Amygdala (tissue), 56 donors: ENCODE results near the gene UBE2D2.
A peak's percentile ranks its signal among the peaks of the same experiment; 100 is the strongest.
"Not testable (repeated sequence)": the region's sequence is repeated elsewhere in the genome, so short reads cannot be mapped to it uniquely, and the experiment has no call there.

ENCODE experiments used
- DNase-seq, 56 donors: peaks; one replicate each; lab custom pipeline; 2025; lab: John Stamatoyannopoulos, UW

The UBE2D2 gene

DNA sequence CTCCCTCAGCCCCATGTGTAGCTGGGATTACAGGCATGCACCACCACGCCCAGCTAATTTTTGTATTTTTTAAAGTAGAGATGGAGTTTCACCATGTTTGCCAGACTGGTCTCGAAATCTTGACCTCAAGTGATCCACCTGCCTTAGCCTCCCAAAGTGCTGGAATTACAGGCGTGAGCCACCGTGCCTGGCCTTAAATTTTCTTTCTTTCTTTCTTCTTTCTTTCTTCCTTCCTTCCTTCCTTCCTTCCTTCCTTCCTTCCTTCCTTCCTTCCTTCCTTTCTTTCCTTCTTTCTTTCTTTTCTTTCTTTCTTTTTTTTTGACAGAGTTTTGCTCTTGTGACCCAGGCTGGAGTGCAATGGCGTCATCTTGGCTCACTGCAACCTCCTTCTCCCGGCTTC lies 14.5 kb upstream of the UBE2D2 start:
- DNase-seq: not testable (repeated sequence)

DNA sequence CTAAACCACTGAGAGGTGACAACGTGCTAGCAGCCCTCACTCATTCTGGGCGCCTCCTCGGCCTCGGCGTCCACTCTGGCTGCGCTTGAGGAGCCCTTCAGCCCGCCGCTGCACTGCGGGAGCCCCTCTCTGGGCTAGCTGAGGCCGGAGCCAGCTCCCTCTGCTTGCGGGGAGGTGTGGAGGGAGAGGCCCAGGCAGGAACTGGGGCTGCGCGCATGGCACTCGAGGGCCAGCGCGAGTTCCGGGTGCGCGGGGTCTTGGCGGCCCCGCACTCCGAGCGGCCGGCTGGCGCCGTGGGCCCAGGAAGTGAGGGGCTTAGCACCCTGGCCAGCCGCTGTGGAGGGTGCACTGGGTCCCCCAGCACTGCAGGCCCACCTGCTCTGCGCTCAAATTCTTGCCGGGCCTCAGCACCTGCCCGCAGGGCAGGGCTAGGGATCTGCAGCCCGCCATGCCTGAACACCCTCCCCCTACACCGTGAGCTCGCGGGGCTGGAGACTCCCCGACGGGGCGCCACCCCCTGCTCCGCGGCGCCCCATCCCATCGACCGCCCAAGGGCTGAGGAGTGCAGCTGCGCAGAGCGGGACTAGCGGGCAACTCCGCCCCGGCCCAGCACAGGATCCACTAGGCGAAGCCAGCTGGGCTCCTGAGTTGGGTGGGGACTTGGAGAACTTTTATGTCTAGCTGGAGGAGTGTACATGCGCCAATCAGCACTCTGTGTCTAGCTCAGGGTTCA lies 11.8 kb upstream of the UBE2D2 start:
- no peak for DNase-seq

DNA sequence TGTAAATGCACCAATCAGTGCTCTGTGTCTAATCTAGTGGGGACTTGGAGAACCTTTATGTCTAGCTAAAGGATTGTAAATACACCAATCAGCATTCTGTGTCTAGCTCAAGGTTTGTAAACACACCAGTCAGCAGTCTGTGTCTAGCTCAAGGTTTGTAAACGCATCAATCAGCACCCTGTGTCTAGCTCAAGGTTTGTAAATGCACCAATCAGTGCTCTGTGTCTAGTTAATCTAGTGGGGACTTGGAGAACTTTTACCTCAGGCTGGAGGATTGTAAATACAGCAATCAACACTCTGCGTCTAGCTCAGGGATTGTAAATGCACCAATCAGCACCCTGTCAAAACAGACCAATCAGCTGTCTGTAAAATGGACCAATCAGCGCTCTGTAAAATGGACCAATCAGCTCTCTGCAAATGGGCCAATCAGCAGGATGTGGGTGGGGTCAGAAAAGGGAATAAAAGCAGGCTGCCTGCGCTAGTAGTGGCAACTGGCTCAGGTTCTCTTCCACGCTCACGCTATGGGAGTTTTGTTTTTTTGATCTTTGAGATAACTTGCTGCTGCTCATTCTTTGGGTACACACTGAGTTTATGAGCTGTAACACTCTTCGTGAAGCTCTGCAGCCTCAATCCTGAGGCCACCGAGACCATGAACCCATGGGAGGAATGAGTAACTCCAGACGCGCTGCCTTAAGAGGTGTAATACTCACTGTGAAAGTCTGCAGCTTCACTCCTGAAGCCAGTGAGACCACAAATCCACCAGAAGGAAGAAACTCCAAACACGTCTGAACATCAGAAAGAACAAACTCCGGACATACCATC lies 10.9 kb upstream of the UBE2D2 start:
- not testable (repeated sequence) for DNase-seq

DNA sequence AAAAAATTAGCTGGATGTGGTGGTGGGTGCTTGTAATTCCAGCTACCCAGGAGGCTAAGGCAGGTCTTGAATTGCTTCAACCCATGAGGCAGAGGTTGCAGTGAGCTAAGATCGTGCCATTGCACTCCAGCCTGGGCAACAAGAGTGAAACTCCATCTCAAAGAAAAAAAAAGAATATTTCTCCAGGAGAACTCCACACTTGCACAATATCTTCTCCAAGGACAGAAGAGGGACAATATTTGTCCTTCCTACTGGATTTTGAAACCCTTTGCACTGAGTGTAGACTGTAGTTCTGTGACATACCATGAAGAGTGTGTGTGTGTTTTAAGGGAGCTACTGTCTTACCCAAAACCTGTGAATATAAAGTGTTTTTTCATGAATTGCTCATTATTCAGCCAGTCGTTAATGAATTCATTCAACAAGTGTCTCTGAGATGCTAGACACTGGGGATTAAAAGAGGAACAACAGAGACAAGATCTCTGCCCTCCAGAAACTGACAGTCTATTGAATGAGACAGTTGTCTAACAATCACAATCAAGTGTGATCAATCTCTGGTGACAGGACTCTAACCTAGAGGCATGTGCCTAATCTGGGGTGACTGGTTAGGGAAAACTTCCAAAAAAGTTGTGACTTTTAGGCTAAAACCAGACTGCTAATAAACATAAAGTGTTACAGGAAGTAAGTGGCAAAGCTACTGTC lies 9.8 kb upstream of the UBE2D2 start:
- DNase-seq: no peak

DNA sequence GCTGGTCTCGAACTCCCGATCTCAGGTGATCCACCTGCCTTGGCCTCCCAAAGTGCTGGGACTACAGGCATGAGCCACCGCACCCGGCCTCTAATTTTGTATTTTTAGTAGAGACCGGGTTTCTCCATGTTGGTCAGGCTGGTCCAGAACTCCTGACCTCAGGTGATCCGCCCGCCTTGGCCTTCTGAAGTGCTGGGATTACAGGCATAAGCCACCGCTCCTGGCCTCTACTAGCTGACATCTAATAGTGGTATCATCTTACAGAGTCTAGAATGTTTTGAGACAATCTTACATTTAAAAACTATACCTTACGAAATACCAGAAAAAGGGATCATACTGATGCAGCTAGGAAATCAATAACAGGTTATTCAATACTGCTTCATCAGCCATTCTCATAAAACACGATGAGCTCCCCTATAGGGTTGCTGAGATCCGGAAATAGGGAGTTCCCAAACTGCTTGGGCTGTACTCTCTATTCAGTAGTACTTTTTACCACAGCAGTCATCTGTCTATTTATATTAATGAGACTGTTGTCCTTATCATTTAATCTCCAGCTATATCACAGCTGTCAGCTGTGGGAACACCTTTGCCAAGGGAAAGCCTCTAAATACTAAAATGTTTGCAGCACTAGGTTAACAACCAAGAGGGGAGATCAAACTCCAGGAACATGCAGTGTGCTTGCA lies 8.1 kb upstream of the UBE2D2 start:
- DNase-seq: no peak

DNA sequence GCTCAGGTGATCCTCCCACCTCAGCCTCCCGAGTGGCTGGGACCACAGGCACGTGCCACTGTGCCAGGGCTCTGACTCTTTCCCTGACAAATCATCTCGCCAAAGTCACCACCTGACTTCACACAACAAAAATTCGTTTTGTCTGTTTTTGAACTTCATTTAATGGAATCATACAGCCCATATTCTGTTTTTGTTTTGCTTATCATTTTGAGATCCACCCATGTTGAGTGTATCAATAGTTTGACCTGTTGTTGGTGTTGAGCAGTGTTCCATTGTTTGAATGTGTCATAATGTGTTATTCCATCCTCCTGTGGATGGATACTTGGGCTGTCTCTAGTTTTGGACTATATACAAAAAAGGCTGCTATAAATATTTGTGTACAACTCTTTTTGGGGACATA lies 6.9 kb upstream of the UBE2D2 start:
- DNase-seq: no peak

DNA sequence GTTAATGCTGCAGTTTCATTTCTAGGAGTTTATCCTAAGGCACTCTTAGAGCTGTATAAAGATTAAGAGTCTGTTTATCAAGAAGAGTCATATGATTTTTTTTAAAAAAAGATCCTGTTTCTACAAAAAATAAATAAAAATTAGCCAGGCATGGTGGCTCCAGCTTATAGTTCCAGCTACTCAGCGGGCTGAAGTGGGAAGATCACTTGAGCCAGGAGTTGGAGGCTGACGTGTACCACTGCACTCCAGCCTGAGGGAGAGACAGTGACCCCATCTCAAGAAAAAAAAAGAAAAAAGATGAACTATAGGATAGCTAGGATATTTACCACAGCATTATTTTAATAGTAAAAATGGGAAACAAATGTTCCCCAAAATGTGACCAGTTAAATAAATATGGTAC lies 3.3 kb upstream of the UBE2D2 start:
- no peak for DNase-seq

DNA sequence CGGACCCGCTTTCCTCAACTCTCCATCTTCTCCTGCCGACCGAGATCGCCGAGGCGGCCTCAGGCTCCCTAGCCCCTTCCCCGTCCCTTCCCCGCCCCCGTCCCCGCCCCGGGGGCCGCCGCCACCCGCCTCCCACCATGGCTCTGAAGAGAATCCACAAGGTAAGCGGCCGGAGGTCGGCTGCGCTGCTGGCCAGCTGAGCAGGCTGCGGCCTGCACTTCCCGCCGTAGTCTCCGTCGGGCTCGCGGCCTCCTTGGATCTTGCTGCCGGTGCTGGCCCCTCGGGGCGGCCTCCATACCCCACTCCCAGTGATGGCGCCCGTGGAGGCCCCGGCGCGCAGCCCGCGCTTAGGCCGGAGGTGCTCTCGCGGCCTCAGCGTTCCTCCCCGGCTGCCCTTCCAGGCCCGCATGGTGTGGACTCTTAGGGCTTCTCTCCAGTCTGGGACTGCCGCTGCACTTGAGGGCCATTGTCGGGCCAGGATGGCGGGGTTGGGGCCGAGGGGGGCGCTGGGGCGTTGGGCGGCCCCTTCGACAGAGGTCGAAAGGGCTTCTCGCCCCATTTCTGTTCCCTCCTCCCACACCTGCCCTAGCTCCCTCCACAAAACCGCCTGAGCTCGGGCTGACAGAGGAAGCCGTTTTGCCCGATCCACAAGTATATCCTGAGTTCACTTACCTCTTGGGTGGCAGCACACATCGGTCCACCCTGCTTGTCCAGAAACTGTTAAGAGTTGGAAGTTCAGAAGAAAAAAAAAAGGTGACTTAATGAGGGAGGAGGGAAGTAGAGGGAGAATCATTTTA lies 714 bp downstream of the UBE2D2 start:
- DNase-seq: peak in 33 of 56 donors; percentile 23 to 79 (median 52)

DNA sequence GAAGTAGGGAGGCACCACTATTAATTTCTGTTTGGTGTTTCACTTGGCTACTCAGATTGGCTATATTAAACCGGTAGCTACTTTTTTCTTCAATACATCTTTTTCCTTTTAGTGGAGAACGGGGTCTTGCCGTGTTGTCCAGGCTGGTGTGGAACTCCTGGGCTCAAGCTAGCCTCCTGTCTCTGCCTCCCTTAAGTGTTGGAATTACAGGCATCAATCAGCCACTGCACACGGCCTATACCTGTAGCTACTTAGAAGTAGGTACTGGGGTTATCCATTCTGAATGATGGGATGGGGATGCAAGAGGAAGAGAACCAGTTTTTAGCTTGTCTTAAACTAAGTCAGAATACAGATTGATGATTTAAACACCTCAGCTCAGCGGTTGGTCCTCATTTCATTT lies 1.7 kb downstream of the UBE2D2 start:
- no peak for DNase-seq

DNA sequence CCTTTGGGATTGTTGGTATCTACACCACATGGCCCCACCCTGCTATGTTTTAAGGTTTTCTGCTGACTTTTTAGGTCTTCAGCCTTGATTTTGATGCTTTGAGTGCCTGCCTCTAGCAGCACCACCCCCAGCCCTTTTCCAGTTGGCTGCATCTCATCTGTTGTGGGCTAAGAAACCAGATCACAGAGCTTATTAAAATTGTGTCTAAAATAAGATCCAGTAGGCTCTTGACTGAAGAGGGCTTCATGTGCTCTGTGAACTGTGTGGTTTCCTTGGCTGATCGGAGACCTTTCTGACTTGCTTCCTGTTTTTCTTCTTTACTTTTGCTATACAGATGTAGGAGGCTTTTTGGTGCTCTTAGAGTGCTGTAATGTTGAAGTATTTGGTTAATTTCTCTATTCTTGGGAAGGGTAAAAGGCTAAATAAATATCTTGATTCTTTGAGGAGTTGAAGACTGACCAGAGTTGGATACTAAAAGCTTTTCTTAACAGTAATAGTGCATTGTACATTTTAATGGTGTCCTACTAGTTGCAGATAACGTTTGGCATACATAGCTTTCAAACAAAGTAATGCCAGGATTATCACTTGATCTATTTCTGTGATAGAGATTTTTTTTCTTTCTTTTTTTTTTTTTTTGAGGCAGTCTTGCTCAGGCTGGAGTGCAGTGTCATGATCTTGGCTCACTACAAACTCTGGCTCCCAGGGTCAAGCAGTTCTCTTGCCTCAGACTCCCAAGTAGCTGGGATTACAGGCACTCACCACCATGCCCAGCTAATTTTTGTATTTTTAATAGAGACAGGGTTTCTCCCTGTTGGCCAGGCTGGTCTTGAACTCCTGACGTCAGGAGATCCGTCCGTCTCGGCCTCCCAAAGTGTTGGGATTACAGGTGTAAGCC lies 4.5 kb downstream of the UBE2D2 start:
- DNase-seq: no peak

DNA sequence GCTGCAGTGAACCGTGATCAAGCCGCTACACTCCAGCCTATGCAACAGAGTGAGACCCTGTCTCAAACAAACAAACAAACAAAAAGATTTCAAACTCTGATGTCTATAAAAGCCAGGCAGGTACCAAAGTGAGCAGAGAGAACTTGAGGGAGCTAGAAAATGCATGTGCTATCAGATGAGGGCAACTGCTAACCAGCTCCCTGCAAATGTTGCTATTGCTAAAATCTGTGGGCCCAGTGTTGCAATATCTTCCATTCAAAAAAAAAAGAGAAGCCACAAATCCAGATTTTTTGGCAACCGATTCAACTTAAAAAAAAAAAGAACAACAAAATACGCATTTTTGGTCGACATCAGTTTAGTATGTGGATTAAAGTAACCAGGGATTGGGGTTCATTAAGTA lies 5.5 kb downstream of the UBE2D2 start:
- no peak for DNase-seq

DNA sequence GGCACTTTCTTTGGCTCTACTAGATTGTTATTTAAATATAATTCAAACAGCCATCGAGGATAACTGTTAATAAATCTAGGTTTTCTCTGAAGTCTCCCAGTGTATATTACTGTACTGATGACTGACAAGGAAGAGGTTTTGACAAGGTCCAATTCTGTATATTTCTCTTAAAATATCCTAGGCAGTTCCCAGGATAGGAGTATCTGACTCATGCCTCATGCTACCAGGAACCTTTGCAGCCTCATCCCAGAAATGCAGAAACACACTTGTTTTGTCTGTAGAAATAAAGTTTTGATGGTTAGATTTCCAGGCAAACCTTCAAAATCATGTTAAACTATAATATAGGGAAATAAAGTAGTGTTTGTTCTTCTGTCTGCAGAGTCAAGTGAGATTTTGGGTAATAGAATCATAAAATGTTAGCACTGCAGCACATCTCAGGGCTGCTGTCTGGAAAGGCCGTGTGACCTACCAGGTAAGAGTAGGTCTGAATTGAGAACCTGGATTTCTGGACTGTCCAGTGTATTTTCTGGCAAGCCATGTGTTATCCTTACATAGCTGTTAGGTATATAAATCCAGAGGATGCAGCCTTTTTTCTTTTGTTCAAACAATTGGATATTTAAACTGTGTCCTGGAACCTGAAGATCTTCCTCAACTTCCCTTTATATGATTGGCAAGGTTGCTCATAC lies 8.3 kb downstream of the UBE2D2 start:
- no peak for DNase-seq

DNA sequence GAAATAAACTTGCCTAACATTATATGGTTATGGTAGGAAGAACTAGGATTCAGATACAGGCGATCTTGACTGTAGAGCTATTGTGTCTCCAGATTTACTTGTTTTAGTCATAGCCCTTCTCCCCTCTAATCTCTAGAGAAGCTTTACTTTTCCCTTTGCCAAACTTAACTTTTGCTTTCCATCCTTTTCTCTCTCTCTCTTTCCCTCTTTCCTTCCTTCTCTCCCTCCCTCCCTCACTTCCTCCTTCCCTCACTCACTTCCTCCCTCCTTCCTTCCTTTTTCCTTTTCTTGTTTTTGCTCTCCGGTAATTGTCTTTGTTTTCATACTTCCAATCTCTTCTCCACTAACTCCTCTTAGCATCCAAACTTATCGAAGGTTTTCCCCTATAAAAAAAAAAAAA lies 10.4 kb downstream of the UBE2D2 start:
- no peak for DNase-seq

DNA sequence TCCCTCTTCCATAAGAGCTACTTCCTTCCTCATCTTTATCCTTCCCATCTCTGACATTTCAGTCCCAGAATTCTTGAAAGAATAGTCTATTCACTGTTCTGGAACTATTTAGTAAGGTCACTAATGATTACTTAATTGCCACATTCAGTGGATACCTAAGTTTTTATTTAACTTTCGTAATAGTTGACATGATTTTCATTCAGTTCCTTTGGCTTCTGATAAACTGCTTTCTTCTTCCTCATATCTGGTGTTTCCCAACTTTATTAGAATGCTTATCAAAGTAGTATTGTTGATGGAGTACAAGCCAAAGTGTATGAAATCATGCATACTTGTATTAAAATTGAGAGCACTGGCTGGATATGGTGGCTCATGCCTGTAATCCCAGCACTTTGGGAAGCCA lies 10.8 kb downstream of the UBE2D2 start:
- no peak for DNase-seq

DNA sequence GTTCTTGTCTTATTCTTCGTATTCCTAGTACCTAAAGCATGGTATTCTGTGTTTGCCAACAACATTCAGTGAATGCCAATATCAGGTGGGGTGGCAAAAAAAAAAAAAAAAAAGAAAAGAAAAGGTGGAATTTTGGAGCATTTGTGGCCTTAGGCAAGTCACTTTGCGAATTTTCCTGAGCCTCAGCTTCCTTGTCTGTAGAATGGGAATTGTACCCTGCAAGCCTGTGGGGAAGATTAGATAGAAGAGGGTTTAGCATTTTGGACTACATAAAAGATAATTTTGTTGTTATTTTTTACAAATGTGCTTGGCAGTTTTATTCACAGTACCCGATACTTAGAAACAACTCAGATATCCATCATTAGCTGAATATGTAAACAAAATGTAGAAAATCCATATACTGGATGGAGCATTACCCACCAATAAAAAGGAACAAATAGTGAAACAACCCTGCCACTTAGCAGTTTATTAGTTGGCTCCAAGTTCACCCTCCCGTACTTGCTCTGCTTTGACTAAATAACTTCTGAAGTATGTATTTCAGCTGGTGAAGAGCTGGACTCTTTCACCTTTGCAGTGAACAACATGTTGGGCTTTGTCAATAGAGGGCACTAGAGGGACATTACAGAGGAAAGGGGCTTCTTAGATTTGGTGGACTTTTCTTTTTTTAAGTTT lies 13.6 kb downstream of the UBE2D2 start:
- peak in 1 of 56 donors; percentile 2 for DNase-seq

DNA sequence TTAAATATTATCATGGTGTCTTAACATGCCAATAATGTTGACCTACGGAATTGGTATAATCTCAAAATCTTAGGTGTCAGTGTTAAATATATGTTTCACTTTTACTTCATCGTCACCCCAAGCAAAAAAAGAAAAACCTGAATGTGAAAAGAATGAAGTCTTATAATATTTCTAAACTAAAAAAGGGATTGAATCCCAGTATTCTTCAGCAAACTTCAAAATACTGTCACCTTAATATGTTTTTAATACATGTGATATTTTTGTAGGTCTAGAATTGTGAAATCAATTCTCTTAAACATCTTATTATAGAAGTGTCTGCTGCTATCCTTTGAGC lies 14.1 kb downstream of the UBE2D2 start:
- no peak for DNase-seq

DNA sequence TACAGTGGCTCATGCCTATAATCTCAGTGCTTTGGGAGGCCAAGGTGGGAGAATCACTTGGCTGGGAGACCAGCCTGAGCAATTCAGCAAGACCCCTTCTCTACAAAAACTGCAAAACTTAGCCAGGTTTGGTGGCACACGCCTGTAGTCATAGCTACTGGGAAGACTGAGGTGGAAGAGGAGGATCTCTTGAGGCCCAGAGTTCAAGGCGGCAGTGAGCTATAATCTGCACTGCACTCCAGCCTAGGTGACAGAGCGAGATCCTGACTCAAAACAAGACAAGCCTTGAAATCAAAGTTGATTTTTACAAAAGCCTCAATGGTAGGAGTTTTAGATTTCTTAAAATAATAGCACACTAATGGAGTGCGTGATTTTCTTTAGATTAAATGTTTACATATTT lies 14.6 kb downstream of the UBE2D2 start:
- no peak for DNase-seq

DNA sequence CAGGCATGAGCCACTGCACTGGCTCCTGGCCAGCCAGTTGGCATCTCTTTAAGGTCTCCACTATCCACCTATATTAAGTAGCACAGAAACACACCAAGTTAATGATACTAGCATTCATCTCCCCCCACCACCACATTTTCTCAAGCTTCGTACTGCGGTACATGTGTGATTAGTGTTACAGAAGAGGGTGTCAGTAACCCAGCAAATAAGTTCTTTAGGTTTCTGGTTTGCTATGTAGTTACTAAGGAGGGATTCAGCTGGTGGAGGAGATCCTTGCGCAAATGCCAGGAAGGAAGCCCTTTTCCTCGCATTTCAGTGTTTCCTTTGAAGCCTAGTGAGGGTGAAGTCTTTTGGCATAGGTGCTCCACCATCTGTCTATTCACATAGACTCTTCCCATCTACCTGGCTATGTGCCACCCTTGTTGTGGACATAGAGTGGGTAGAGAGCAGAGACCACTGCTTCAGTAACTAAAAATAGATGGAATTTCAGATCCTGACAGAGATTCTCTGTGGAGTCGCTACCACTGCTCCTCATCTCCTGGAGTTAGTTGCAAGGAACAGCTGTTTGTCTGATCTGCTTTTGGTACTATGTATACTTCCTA lies 16.7 kb downstream of the UBE2D2 start:
- DNase-seq: peak in 1 of 56 donors; percentile 9
